HG03520 (cell line): ENCODE results near the gene EIF4E1B.
A peak's percentile ranks its signal among the peaks of the same experiment; 100 is the strongest.

ENCODE experiments used
- ATAC-seq: cut with Tn5 transposase; IDR thresholded peaks from one replicate; pipeline ENCODE4 v1.9.1; 2021; ENCODE audit warnings: mild to moderate bottlenecking, moderate library complexity; ENCODE audit not compliant: unreplicated experiment

Gene EIF4E1B

DNA sequence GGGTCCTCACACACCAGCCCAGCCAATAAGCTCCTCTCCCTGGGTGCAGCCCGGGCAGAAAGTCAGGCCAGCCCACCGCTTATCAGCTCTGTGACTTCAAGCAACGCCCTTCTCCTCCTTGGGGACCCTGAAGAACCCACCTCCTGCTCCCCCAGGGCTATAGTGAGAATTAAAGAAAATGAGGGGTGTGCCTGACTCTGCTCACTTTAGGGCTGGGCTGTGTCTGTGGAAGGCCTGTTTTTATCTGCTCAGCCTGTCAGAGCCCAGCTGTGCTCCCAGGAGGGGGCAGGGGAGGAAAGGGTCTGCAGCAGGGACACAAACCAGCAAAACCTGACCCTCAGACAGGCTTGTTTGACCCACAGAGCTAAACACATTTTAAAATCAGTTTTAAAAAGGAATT lies 24.4 kb upstream of the EIF4E1B start:
- ATAC-seq = no peak

DNA sequence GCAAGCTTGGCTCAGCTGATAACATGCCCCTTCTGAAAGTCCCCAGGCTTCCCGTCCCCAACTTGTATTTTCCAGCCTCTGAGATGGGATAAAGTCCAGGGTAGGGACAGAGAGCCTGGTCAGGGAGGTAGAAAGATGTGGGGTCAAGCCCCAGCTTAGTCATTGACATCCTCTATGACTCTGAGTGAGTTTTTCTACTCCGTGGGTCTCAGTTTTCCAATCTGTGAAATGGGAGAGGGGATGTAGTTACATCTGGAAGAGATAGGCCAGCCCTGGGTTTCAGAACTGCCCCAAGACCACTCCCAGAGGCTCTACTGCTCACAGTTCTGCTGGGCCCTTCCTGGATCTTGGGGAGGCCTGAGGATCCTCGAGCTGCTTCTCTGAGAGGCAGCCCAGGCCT lies 23.6 kb upstream of the EIF4E1B start:
- no peak for ATAC-seq

DNA sequence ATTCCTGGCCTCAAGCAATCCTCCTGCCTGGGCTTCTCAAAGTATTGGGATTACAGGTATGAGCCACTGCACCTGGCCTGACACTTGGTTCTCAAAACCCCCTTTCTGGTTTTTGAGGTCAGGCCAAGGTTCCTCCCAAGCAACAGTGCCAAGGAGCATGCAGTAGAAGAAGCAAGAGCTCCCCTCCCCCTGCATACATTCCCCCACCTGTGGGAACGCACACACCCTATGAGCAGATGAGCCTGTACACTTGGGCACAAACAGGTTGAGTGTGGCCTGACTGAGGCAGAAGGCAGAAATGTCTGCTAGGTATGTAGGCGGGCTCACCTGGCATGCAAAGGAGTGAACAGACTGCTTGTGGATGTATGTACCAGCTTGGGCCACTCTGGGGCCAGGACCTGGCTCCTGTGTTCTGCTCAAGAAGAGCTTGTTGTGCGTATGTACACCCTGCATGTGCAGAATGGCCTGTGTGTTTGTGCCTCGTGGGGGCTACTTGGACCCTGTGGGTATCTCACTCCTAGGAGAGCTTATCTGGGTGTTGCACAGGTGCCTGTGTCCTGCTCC lies 22.3 kb upstream of the EIF4E1B start:
- no peak for ATAC-seq

DNA sequence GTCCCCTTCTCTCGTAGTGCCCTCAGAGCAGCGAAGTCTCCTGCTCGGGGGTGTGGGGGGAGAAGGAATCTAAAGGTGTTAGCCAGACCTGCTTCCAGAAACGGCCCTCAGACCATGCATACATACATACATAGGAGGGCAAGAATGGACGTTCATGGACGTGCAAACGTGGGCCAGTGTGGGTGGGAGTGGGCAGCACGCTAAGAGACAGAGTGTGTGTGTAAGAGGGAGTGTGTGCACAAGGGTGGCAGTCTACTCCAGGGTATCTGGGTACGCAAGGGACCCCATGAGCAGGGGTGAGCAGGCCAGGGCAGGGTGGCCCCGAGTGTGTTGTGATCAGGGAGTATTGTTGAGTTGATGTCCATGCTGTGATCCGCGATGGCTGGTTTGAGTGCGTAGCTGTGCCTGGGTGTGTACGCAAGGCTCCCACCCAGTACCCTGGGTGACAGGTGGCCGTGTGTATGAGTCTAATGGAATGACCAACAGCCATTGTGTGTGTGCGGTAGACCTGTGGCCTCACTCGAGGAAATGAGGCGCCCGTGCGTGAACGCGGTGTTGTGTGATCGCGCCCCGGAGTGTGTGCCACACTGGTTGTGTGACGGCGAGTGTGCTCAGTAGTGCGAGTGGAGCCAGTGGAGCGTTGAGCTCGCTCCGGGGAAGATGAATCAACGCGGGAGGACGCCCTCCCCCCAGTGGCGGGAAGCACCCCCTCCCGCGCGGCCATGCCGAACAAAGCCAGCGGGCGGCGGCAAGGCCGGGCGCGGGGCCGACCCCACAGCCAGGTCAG lies 21.3 kb upstream of the EIF4E1B start:
- peak; percentile 26 for ATAC-seq

DNA sequence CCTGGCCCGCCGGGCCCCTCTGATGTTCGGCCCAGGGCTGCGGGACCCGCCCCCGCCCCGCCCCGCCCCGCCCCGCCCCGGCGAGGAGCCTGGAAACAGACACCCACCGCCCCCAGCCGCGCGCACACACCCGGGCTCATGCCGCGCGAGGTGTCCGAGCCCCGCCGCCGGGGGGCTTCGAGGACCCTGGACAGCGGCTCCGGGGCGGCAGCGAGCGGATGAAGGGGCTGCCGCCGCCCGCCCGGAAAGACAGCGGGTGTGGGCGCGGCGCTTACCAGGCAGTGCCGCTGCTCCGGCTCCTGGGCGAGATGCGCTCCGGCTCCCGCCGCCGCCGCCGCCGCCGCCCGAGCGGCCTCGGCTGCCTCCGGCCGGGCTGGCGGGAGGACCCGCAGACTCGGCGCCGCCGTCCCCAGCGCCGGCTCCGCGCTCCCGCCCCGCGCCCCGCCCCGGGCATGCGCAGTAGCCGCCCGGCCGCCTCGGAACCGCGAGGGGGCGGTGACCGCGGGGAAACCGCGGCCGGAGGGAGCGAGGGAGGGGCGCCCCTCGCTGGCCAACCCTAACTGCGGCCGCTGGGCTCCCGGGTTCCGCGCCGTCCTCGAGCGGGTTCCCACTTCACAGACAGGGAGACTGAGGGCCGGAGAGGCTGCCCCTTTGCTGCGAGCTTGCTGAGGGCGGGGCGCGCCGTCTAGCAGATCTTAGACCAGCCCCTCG lies 20.6 kb upstream of the EIF4E1B start, which contains the start of gene GPRIN1:
GPRIN1 (minus strand) TSS at position 433 of the 711 bp plus-strand sequence. CDS start 10,322 bp downstream, outside the sequence.
- peak; percentile 60 for ATAC-seq

DNA sequence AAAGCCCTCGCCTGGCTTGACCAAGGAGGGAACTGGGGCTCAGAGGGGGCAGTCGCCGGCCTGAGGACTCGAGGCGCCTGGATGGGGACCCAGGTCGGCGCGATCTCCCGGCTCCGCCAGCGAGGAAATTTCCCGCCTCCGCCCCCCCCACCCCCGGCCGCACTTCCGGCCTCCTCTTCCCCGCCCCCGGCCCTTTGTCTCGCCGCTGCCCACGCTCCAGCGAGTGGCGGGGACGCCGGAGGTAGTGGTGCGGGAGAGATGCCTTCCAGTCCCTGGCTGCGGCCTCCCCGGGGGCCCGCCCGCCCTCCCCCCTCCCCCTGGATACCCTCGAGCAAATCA lies 20.1 kb upstream of the EIF4E1B start:
- ATAC-seq = no peak

DNA sequence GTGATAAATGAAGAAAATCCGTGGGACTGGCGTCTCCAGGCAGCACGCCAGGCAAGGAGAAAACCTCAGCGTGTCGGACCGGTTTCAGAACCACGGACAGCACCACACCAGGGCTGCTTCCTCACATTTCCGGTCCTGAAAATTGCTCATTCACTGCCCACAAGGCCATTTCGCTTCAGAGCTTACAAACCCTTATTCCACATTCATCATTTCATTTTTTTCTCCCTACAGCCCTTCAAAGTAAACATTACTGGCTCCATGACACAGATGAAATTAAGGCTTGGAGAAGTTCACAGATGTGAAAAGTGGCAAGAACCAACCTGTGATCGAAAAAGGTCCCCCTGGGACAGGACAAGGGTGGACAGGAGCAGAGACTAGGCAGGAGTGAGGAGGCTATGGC lies 19.0 kb upstream of the EIF4E1B start:
- no peak for ATAC-seq

DNA sequence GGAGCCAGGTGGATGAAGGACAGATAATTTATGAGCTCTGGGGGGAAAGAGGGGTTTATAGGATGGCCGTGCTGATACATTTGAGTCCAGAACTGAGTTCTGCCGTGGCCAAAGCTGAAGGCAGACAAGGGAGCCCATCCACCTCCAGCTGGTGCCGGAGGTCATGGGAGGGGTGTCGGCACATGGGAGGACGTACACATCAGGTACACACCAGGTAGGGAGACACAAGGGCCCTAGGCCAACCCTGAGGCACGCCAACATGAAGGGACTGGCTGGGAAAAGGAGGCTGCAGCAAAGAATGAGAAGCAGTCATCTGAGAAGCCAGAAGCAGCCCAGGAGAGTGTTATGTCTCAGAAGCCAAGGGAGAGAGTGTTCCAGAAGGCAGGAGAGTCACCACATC lies 18.5 kb upstream of the EIF4E1B start:
- ATAC-seq = no peak

DNA sequence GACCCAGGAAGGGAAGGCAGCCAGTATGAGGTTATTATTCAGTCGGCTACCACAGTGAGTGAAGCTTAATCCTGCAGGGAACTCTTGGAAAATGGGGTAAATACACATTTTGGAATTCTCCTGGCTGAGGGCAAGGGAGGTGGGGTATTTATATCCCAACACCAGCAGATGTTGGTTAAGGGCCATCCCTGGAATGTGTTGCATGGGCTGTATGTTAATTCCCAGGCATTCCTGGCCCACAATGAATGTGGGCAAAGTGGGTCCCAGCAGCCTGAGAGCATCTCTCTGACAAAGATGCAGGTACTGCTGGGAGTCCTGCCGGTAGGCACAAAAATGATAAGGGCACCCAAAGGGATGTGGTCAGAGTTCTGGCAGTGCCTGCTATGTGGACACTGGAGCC lies 17.6 kb upstream of the EIF4E1B start:
- ATAC-seq = no peak

DNA sequence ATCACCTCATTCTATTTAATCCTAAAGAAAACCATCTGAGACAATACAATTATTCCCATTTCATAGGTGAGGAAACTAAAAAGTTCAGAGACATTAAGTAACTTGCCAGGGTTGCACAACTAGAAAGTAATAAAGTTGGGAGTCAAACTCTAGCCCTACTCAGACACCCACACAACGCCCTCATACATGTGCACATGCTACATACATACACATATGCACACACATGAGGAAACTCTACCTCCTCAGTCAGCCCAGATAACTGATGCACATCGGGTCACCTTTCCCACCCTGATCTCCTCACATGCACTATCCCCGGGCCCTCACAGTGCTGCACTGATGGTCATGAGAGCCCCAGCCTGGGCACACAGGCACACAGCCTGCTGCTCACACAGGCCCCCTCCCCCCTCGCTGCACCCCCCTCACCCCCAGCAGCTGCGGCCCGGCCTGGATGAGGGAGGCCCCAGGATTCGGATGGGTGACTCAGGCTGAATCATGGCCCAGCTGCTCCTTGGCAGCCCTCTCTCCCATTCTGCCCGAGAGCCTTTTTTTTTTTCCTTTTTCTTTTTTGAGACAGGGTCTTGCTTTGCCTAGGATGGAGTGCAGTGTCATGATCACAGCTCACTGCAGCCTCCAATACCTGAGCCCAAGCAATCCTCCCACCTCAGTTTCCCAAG lies 15.5 kb upstream of the EIF4E1B start:
- no peak for ATAC-seq

DNA sequence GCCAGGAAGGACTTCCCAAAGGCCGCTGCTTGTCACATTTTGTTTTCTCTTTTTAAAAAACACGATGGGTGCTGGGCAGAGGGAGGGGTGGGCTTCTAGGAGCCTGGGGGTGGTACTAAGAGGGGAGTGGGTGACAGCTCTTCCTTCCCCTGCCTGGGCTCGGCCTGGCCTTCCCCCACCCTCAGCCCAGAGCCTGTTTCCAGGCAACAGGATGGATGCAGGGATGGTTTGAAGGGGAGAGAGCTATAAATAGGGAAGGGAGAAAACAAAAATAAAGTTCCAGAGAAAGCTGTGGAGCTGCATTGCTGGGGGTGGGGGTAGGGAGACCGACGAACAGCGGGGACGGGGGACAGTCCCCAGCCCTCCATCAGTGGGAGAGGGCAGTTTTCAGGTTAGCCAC lies 14.0 kb upstream of the EIF4E1B start:
- no peak for ATAC-seq

DNA sequence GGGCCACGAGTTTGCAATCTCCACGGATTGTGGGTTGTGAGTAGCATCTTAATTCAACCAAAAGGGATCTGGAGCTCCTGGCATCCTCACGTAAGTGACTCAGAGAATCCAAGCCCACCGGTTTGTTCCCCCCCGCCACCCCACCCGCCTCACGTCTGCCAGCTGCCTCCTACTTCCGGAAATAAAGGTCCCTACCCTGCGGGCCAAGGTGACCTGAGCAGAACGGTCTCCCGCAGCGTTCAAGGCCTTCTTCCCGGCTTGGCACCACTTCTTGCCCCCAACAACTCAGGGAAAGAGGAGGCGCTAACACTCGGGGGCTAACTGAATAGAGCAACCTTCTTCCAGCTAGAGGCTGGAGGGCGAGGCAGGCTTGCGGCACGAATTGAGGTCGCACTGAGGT lies 11.7 kb upstream of the EIF4E1B start:
- no peak for ATAC-seq

DNA sequence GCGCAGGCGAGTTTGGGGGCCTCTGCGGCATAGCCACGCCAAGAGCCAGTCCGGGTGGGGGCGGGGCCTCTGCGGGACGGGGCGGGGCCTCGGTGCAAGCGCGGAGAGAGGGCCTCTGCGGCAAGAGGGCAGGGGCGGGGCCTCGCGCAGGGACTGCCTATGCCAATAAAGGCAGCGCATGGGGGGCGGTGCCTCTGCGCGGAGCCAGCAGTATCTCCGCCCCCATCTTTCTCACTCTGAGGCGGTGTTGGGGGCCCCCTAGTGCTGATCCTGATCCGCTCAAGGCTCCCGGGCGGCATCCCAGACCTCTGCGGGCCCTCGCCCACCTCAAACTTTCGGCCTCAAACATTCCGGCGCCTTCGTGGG lies 11.3 kb upstream of the EIF4E1B start:
- ATAC-seq = no peak

DNA sequence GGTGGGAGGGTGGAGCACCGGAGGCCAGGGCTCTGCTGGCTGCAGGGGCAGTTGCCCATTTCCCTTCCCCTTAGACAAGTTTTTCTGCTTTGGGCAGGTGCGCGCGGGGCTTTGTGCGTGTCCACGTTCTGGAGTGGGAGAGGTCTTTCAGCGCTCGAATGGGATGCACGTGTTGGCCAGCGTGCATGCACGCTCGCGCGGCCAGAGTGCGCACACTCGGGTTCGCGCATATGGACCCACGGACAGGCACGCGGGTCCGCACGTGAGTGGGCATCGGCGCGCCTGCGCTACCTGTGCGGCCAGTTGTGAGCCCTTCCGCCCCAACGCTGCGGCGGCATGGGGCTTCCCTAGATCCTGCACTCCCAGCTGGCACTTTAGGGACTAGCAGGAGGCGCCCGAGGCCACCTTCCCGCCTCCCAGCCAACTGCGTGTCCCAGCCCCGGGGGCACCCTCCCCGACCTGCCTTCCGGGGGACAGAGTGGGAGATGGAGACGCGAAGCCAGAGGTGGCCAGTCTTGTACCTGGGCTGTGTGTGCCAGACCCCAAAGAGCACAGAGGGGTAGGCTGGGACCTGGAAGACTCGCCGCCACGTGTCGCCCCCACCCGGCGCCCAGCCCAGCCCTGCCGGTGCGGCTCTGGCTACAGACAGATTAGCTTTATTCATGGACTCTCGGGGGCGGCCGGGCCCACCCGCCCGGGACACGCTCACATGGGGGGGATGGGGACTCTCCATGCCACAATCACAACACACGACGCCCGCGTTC lies 10.7 kb upstream of the EIF4E1B start:
- ATAC-seq = no peak

DNA sequence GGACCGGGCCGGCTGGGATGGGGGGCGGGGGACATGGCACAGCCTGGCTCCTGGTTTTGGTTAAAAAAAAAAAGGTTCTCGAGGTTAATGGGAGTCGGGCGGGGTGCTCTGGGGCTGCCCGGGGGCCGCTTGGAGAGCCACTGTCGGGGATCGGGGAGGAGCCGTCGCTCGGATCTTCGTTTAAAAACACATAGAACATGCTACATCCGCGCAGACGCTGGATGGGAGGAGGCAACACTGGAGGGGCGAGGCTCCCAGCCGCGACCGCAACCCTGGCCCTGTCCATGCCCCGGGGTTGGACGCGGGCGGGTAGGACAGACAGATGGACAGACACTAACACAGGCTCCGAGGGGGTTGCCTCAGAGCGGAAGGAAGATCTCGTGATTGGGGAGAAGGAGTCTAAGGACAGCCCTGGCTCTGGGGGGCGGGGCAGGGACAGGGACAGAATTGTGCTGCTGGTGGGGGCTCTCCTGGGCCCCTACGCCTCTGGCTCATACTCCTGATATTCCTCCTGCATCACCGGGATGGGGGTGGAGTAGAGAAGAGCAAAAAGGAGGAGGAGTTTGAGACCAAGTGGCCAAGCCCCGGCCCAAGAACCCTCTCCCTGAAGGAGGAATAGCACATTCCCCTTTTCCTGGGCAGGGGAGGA lies 10.0 kb upstream of the EIF4E1B start:
- ATAC-seq = no peak

DNA sequence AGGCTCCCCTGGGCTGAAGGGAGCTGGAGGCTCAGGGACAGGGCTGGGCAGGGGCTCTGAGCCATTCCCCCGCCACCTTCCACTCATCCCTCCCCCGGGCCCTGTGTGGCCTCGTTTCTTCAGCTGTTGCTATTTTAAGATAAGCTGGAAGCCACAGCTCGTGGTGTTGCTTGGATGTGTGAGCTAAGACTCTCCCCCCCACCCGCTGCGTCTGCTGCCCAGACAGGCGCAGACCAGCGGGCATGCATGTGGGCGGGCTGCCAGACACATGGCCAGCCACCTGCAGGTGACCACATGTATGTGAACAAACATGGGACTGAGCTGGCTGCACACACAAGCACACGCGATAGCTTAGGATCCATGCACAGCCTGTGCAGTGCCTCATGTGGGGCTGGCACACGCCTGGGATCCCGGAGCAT lies 8.8 kb upstream of the EIF4E1B start:
- no peak for ATAC-seq

DNA sequence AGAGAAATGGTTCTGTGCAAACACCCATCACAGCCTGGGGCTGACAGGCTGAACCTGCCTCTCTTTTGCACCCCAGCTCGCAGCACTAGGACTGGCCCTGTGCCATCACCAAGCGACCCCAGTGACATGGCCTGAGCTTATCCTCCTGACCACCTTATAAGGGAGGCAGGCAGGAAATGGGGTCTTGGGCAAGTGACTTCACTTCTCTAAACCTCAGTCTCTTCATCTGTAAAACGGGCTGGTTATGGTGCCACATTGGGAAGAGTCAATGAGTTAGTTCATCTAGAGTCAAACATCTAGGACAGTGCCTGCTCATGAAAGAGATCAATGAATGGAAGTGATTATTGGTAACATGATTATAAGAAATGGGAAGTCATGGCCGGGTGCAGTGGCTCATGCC lies 6.3 kb upstream of the EIF4E1B start:
- ATAC-seq = no peak

DNA sequence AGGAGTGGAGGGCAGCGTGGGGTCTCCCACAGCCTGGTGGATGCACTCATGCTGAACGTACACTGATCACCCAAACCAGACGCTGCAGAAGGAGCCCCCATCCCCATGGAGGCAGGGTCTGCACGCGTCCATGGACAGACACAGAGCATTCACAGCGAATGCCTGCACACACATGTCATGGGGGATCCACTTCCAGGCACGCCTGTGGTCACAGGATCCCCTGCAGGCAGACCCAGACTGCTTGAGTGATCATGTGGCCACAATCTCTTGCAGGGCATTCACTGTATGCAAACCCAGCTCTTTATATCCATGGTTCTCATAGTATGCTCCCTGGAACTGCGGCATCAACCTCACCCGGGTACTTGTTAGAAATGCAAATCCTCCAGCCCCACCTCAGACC lies 5.5 kb upstream of the EIF4E1B start:
- ATAC-seq = no peak

DNA sequence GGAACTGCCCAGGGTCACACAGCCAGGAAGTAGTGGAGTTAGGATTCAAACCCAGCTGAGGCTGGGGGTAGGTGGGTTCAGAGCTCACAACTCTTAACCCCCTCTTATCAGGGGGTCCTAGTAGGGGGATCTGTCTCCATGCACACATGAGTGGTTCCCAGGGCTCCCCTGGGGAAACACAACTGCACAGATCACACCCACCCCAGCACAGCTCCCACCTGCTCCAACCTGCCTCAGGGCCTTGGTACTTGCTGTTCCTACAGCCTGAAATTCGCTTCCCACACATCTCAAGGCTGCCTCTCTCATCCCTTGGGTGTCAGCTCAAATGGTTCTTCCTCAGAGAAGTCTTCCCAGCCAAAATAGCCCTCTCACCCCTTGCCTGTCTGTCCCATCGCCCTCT lies 5.0 kb upstream of the EIF4E1B start:
- ATAC-seq = no peak
